IMR-90 (cell line): ENCODE measurements around the gene NEURL2. TPM values are rescaled to one million over a fixed set of nuclear protein-coding genes. Genes with fewer than 3 reads are reported as not detected.

Experiments
- ATAC-seq: fragments of 200-7000 bp; cut with Tn5 transposase; 2 replicates; pipeline ENCODE4 v1.9.1; 2020; ENCODE audit warnings: low read depth, mild to moderate bottlenecking, moderate library complexity
- BruUV-seq: library from RNA; stranded (reverse); fragments of 400-500 nt; replicated peaks from 2 replicates; lab custom pipeline; 2021; lab: Mats Ljungman, UMichigan
- CTCF ChIA-PET: fragments of 300-600 bp; formaldehyde crosslinking; extraction: SDS; loops from one replicate; lab custom pipeline; 2021; ENCODE audit warnings: antibody characterized with exemption; lab: Yijun Ruan, JAX
- POLR2A ChIA-PET: fragments of 300-600 bp; sonication (Branson Sonifier 250); formaldehyde crosslinking; loops from one replicate; lab custom pipeline; 2022; ENCODE audit warnings: antibody characterized with exemption; ENCODE audit not compliant: unreplicated experiment; lab: Charles Lee
- DNase-seq: peaks from one replicate; pipeline ENCODE4 v3.0.0; 2013
- H2AFZ ChIP-seq: replicated peaks from 2 replicates; pipeline ENCODE3; 2013; ENCODE audit warnings: low read length, mild to moderate bottlenecking; ENCODE audit not compliant: poor library complexity
- H2AK5ac ChIP-seq: 2 replicates; pipeline ENCODE4 v1.6.1; 2013; ENCODE audit warnings: low read depth, low read length, inconsistent platforms
- H2AK9ac ChIP-seq: replicated peaks from 2 replicates; pipeline ENCODE3; 2013; ENCODE audit warnings: mild to moderate bottlenecking, low read depth, low read length, moderate library complexity; ENCODE audit not compliant: poor library complexity
- H2BK120ac ChIP-seq: 2 replicates; pipeline ENCODE4 v1.6.1; 2013; ENCODE audit warnings: low read depth, low read length, inconsistent platforms
- H2BK15ac ChIP-seq: 3 replicates; pipeline ENCODE4 v1.6.1; 2013; ENCODE audit warnings: low read depth, low read length, inconsistent platforms
- H2BK20ac ChIP-seq: 2 replicates; pipeline ENCODE4 v1.6.1; 2013; ENCODE audit warnings: low read depth, mild to moderate bottlenecking, inconsistent platforms, low read length, moderate library complexity
- H2BK5ac ChIP-seq: 2 replicates; pipeline ENCODE4 v1.6.1; 2013; ENCODE audit warnings: mild to moderate bottlenecking, low read depth, low read length, inconsistent platforms; ENCODE audit not compliant: poor library complexity, severe bottlenecking
- H3K14ac ChIP-seq: replicated peaks from 2 replicates; pipeline ENCODE4 v1.6.1; 2013; ENCODE audit warnings: low read depth, low read length, inconsistent platforms
- H3K18ac ChIP-seq: 2 replicates; pipeline ENCODE4 v1.6.1; 2013; ENCODE audit warnings: low read depth, low read length, control low read depth
- H3K23ac ChIP-seq: 2 replicates; pipeline ENCODE4 v1.6.1; 2013; ENCODE audit warnings: low read depth, low read length, inconsistent platforms
- H3K27ac ChIP-seq: 2 replicates; pipeline ENCODE4 v1.5.1; 2013; ENCODE audit warnings: mild to moderate bottlenecking, control low read depth, low read length; ENCODE audit not compliant: insufficient read depth
- H3K27me3 ChIP-seq: 2 replicates; pipeline ENCODE4 v1.6.1; 2013; ENCODE audit warnings: low read length; ENCODE audit not compliant: control insufficient read depth, insufficient read depth
- H3K36me3 ChIP-seq: 2 replicates; pipeline ENCODE4 v1.6.1; 2013; ENCODE audit warnings: low read length, mixed read lengths; ENCODE audit not compliant: control insufficient read depth, insufficient read depth
- H3K4ac ChIP-seq: 2 replicates; pipeline ENCODE4 v1.6.1; 2013; ENCODE audit warnings: low read depth, low read length, inconsistent platforms
- H3K4me1 ChIP-seq: 2 replicates; pipeline ENCODE4 v1.6.1; 2013; ENCODE audit warnings: low read length, mixed read lengths; ENCODE audit not compliant: control insufficient read depth, insufficient read depth
- H3K4me2 ChIP-seq: 2 replicates; pipeline ENCODE4 v1.6.1; 2013; ENCODE audit warnings: low read depth, mild to moderate bottlenecking, control low read depth, low read length, moderate library complexity
- H3K4me3 ChIP-seq: 2 replicates; pipeline ENCODE4 v1.5.1; 2013; ENCODE audit warnings: low read depth, mild to moderate bottlenecking, control low read depth, low read length, moderate library complexity; ENCODE audit not compliant: insufficient read depth
- H3K56ac ChIP-seq: 2 replicates; pipeline ENCODE4 v1.6.1; 2013; ENCODE audit warnings: low read length, inconsistent platforms; ENCODE audit not compliant: insufficient read depth; ENCODE audit errors: extremely low read depth
- H3K79me1 ChIP-seq, 2 experiments: 2 replicates each; pipeline ENCODE4 v1.6.1; 2013; ENCODE audit warnings: low read length in 2 of 2, inconsistent platforms in 1 of 2, low read depth in 1 of 2
- H3K9ac ChIP-seq: 2 replicates; pipeline ENCODE4 v1.6.1; 2013; ENCODE audit warnings: low read depth, low read length, control low read depth
- H3K9me1 ChIP-seq: 2 replicates; pipeline ENCODE4 v1.6.1; 2013; ENCODE audit warnings: low read length, inconsistent platforms; ENCODE audit not compliant: insufficient read depth
- H3K9me3 ChIP-seq: 2 replicates; pipeline ENCODE4 v1.6.1; 2013; ENCODE audit warnings: low read length; ENCODE audit not compliant: control insufficient read depth, insufficient read depth
- H4K20me1 ChIP-seq: 2 replicates; pipeline ENCODE4 v1.6.1; 2013; ENCODE audit warnings: low read length, inconsistent platforms; ENCODE audit not compliant: insufficient read depth
- H4K5ac ChIP-seq: 2 replicates; pipeline ENCODE4 v1.6.1; 2013; ENCODE audit warnings: mild to moderate bottlenecking, low read depth, low read length, control low read depth
- H4K8ac ChIP-seq, 2 experiments: 2 replicates each; pipeline ENCODE4 v1.6.1; 2013; ENCODE audit warnings: low read depth in 2 of 2, low read length in 2 of 2, control low read depth in 1 of 2, inconsistent platforms in 1 of 2
- H4K91ac ChIP-seq: 2 replicates; pipeline ENCODE4 v1.6.1; 2013; ENCODE audit warnings: low read depth, low read length, inconsistent platforms; ENCODE audit not compliant: insufficient read depth
- BHLHE40 ChIP-seq: fragments of 150-350 bp; IDR thresholded peaks from 2 replicates; pipeline ENCODE4 v1.6.1; 2016; ENCODE audit warnings: mild to moderate bottlenecking, low read depth, low read length
- CTCF ChIP-seq: conservative IDR thresholded peaks from 2 replicates; pipeline ENCODE4 v1.5.1; 2012; ENCODE audit warnings: mild to moderate bottlenecking, low read depth, low read length, improper control_type of control experiment
- ELK1 ChIP-seq: fragments of 150-350 bp; IDR thresholded peaks from 2 replicates; pipeline ENCODE4 v1.6.1; 2016; ENCODE audit warnings: low read depth, mild to moderate bottlenecking, low read length, moderate library complexity, borderline replicate concordance
- FOS ChIP-seq: fragments of 150-350 bp; IDR thresholded peaks from 2 replicates; pipeline ENCODE4 v1.6.1; 2016; ENCODE audit warnings: low read depth, low read length
- MAZ ChIP-seq: IDR thresholded peaks from 2 replicates; pipeline ENCODE4 v1.6.1; 2012; ENCODE audit warnings: low read depth, mild to moderate bottlenecking, low read length, improper control_type of control experiment, moderate library complexity, borderline replicate concordance
- MXI1 ChIP-seq: IDR thresholded peaks from 2 replicates; pipeline ENCODE4 v1.6.1; 2012; ENCODE audit warnings: low read depth, mild to moderate bottlenecking, low read length, moderate library complexity, borderline replicate concordance
- NFE2L2 ChIP-seq: fragments of 150-350 bp; IDR thresholded peaks from 2 replicates; pipeline ENCODE4 v1.6.1; 2016; ENCODE audit warnings: low read depth, mild to moderate bottlenecking, low read length
- RAD21 ChIP-seq: IDR thresholded peaks from 2 replicates; pipeline ENCODE4 v1.6.1; 2012; ENCODE audit warnings: low read length, improper control_type of control experiment
- RCOR1 ChIP-seq: IDR thresholded peaks from 2 replicates; pipeline ENCODE4 v1.6.1; 2012; ENCODE audit warnings: mild to moderate bottlenecking, low read length, improper control_type of control experiment; ENCODE audit not compliant: insufficient replicate concordance
- RFX5 ChIP-seq: IDR thresholded peaks from 2 replicates; pipeline ENCODE4 v1.8.0; 2012; ENCODE audit warnings: low read depth, mild to moderate bottlenecking, low read length, moderate library complexity
- SMC3 ChIP-seq: fragments of 150-350 bp; IDR thresholded peaks from 2 replicates; pipeline ENCODE4 v1.6.1; 2016; ENCODE audit warnings: low read depth, mild to moderate bottlenecking, antibody characterized with exemption, low read length, moderate library complexity
- USF2 ChIP-seq: fragments of 150-350 bp; IDR thresholded peaks from 2 replicates; pipeline ENCODE4 v1.6.1; 2017; ENCODE audit warnings: mild to moderate bottlenecking, antibody characterized with exemption, low read length, low read depth
- whole genome bisulfite sequencing, 2 experiments: methylation state at CpG; one replicate each; pipeline versions ENCODE4 v1.1.5 to v1.1.7; 2013; ENCODE audit warnings: missing lambda C conversion rate in 2 of 2; ENCODE audit not compliant: insufficient read length in 1 of 2; ENCODE audit errors: extremely low coverage in 2 of 2; 5-methylcytosine and 5-hydroxymethylcytosine counted together
- dilution Hi-C: fragments of 300-500 bp; cut with HindIII; formaldehyde crosslinking; loops from one replicate; pipeline ENCODE4 v1.14.3; 2018; ENCODE audit warnings: low sequenced_read_pairs; ENCODE audit not compliant: unreplicated experiment
- in situ Hi-C: fragments of 300-500 bp; cut with MboI; formaldehyde crosslinking; loops from 3 replicates; pipeline ENCODE4 v1.14.3; 2019; ENCODE audit warnings: low sequenced_read_pairs, inconsistent platforms, mixed read lengths
- intact Hi-C: fragments of 100-400 bp; cut with micrococcal nuclease; formaldehyde crosslinking; loops from 2 replicates; pipeline ENCODE4 v1.10.0; 2022
- polyA plus RNA-seq, 3 experiments: library from polyadenylated mRNA; depleted of rRNA; stranded (reverse); fragments of >200 nt; gene quantifications; 2 replicates each; pipeline ENCODE4 v1.2.3, GENCODE V29; 2012; ENCODE audit warnings: low replicate concordance in 1 of 3
- total RNA-seq: library from RNA; depleted of rRNA; stranded (reverse); fragments of >200 nt; gene quantifications from 2 replicates; pipeline ENCODE4 v1.2.3, GENCODE V29; 2012

The NEURL2 gene
- total and polyA plus RNA-seq, 2 of the 4 experiments (the other 2 are of a cell fraction) = 1.1 to 2.5 TPM

- H3K4me1 ChIP-seq = peaks cover 3% of the 10 kb centered on the region; the same call in 1 of the 2 replicates
- H3K14ac ChIP-seq = peak overlapping the region; percentile 58; the same call in 1 of the 2 replicates
- peaks cover 36% of the 10 kb centered on the region for H3K36me3 ChIP-seq
- no peak overlapping the region for H3K23ac ChIP-seq
- peak overlapping the region; percentile 63 for H3K27ac ChIP-seq
- 80% methylated on average over 2 of the region's 9 CpGs; no CpG with 5 or more reads in 1 of the 2 experiments for WGBS, 2 experiments
- DNase-seq = peak; percentile 41
- no peak overlapping the region for H2BK15ac ChIP-seq
- H3K18ac ChIP-seq = no peak overlapping the region
- peak overlapping the region; percentile 65; the same call in 1 of the 2 replicates for H3K4ac ChIP-seq
- H2AFZ ChIP-seq = peak overlapping the region; percentile 99
- H3K9me3 ChIP-seq = no peaks in the 10 kb centered on the region
- H4K91ac ChIP-seq = 0 out of 2 replicates have a peak overlapping the region, but pooled peaks have one; percentile 1
- H3K4me3 ChIP-seq = peak overlapping the region; percentile 74
- 0 out of 2 replicates have a peak, but pooled peaks cover 2% of the 10 kb centered on the region for H3K9me1 ChIP-seq
- no peak overlapping the region for H4K5ac ChIP-seq
- intact Hi-C loops = loop anchor here (5.0 kb wide), 1 partner anchor 80 kb away; the partner anchor contains the start of gene ZNF335
- peak overlapping the region; percentile 83 for H3K4me2 ChIP-seq
- H2BK120ac ChIP-seq = no peak overlapping the region
- in situ Hi-C loops = no loop called here
- H2AK5ac ChIP-seq = no peak overlapping the region; the same call in 1 of the 2 replicates
- H4K20me1 ChIP-seq = 0 out of 2 replicates have a peak, but pooled peaks cover 8% of the 10 kb centered on the region
- H2BK20ac ChIP-seq = no peak overlapping the region
- H3K56ac ChIP-seq = no peak overlapping the region
- no peak overlapping the region for H2BK5ac ChIP-seq
- no TSS peak for BruUV-seq
- H4K8ac ChIP-seq = peak overlapping the region in 1 of 2 experiments; percentile 38; a peak in 2 of 4 replicates
- no peaks in the 10 kb centered on the region for H3K27me3 ChIP-seq
- peaks cover 14 to 60% of the 10 kb centered on the region in 2 experiments for H3K79me1 ChIP-seq
- peak overlapping the region; percentile 88 for H2AK9ac ChIP-seq
- ChIA-PET CTCF (interaction anchor here (0.7 to 1.6 kb wide), 4 partner anchors 13 to 121 kb away, joined by 3 to 6 read pairs (median 4); no protein-coding TSS in a partner anchor), POLR2A (interaction anchor here (0.9 kb wide), 1 partner anchor 11 kb away, joined by 3 read pairs; the partner anchor contains the start of gene ZSWIM1)
- peak; percentile 24; the same call in 1 of the 2 replicates for ATAC-seq
- dilution Hi-C loops = no loop called here
- peak overlapping the region; percentile 62 for H3K9ac ChIP-seq
- TF ChIP-seq MXI1 (no peak), NFE2L2 (no peak), MAZ (no peak), BHLHE40 (no peak), RFX5 (no peak), RAD21 (no peak), SMC3 (peak; percentile 41), ELK1 (no peak), RCOR1 (no peak), CTCF (peak; percentile 29; the same call in 1 of the 2 replicates), FOS (no peak), USF2 (0 out of 2 replicates have a peak, but pooled peaks have one; percentile 1)
Measured at GRCh38 chr20:45892049-45892825, 1.2 kb upstream of the NEURL2 start.
